NCI-H446 (cell line): ENCODE data around the gene TBC1D8.
"Not testable (repeated sequence)": the region's sequence is repeated elsewhere in the genome, so short reads cannot be mapped to it uniquely, and the experiment has no call there.

Experiments used
- DNase-seq, 2 experiments: peaks; one replicate each; lab custom pipeline; 2025; lab: John Stamatoyannopoulos, UW

TBC1D8 gene

DNA sequence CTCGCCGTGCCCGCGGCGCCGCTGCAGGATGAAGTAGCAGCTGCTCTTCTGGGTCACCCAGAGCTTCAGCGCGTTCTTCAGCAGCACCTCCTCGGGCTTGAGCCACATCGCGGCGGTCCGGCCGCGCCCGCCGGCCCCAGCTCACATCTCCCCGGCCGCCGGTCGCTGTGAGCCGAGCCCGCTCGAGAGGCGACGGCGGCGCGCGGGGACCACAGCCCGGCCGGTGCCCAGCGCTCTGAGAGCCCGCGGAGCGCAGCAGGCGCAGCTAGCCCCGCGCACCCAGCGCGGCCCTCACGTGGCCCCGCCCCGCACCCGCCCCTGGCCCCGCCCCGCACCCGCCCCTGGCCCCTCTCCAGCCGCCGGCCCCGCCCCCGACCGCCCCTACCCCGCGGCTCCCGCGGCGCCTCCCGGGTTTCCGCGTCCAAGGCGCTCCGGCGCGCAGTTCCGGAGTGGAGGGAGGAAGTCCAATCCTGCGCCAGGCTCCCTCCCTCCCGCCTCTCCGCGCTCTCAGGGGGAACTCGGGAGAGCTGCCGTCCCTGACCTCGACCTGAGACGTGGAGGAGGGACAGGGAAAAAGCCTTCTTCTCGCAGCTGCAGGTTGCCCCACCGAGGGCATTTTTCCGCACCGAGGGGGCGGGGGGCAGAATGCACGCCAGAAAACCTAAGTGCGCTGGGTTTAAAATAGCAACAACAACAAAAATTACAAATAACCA, at the start of gene TBC1D8:
Gene TBC1D8 (minus strand): TSS at position 237 of the 713 bp plus-strand sequence. CDS start 129 bp downstream, at position 108.
- peak; percentile 3 to 89 for DNase-seq

DNA sequence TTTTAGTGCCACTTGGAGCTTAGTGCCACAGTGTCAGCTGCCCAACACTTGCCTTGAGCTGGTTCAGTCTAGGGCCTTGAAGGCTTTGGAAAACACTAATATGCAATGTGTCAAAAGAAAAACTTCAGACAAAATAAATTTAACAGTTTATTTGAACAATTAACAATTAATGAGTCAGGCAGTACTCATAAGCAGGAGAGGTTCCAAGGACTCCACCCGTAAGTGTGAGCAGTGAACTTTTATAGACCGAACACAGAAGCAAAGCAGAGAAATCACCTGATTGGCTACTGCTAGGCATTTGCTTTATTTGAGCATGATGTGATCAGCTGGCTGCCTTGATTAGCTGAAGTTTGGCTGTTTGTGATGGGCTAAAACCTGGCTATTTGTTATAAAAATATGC, 49.5 kb upstream of the TBC1D8 start:
- no peak for DNase-seq

GRCh38 chr2:101199251-101199791, 48.1 kb upstream of the TBC1D8 start:
- no peak for DNase-seq

GRCh38 chr2:101197814-101198213, 46.6 kb upstream of the TBC1D8 start:
- DNase-seq, result no peak

DNA sequence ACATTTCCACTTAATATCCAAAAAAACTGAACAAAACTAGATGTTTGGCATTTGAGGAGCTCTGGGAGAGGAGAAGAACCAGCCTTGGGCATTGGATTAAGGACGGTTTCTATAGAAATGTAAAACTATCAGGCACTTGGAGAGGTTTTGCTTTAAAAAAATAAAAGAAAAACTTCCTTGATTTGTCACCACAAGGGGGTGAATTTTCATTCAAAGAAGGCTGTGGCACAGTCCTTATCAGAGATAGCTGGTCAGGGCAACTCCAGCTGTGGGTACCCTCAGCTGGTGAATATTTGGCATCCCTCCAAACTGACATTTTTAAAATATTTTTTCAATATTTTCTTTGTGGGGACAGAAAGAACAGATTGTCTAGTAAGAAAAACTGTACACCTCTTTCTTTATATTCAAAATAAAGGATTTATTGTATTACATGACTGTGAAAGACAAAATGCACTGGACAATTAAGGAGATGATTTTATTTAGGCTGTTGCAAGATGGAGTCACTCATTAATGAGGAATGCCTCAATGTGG, 46.1 kb upstream of the TBC1D8 start:
- DNase-seq, result no peak

DNA sequence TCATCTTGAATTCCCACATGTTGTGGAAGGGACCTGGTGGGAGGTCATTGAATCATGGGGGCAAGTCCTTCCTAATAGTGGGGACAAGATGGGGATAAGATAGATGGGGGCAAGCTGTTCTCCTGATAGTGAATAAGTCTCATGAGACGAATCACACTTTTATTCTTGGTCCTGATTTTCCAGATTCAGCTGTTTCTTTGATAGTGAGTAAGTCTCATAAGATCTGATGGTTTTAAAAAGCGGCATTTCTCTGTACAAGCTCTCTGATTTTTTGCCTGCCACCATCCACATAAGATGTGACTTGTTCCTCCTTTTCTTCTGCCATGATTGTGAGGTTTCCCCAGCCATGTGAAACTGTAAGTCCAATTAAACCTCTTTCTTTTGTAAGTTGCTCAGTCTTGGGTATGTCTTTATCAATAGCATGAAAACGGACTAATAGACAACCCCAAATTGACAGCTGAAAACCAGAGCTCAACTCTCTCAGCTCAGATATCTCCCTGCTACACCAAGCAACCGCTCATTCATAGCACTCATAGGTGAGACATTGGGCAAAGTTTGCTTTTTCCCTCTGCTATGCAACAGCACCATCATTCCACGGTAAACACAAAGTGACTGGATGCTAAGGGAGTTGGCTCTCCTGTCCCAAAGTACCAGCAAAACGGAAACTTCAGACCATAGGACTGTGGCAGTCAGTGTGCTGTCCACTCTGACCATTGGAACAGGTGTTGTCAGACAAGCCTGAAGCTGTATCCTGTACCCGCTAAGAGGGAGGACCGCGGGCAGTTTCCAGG, 44.9 kb upstream of the TBC1D8 start:
- DNase-seq, result no peak

DNA sequence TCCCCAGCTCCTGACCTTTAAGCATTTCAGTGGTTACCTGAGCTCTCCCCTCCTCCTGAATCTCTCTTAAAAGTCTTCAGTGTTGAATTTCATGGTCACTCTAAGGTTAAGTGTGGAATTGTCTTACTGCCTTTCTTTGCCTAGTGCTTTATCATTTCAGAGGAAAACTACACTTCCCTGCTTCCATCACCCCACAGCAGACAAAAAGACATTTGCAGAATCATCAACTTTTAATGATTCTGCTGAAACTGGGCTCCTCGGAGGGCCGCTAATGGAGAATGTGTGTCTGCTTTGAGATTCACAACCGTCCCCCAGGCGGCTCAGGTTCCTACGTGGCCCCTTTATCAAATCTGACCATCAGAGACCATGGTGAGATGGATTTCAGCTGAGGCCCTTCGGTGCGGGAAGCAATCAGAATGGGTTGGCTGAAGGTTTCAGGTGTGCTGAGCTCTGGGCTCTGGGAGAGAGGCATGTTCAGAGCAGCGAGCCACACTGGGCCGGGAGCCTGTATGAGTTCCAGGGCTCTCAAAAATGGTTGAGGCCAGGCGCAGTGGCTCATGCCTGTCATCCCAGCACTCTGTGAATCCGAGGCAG, 41.9 kb upstream of the TBC1D8 start:
- DNase-seq, result no peak

- DNase-seq, result no peak
Observed at GRCh38 chr2:101190747-101191516, 39.8 kb upstream of the TBC1D8 start.

- peak in 1 of 2 experiments; percentile 12 for DNase-seq
Observed at GRCh38 chr2:101188683-101189405, 37.7 kb upstream of the TBC1D8 start.

DNA sequence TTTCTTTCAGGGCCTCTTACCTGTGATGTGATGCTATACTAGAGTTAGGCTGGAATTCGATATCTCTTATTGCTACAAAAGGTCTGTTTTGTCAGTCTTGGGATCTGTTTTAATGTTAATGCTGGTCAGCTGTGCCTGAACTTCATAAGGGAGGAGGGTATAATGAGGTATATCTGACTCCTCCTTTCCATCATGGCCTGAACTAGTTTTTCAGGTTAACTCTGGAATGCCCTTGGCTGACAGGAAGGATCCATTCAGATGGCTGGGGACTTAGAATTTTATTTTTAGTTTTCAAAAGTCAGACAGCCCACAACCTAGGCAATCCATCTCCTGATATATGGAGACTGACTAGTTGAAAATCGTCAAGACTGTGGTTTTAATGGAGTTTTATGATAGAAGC, 35.9 kb upstream of the TBC1D8 start:
- no peak for DNase-seq

- no peak for DNase-seq
Observed at GRCh38 chr2:101185656-101186055, 34.5 kb upstream of the TBC1D8 start.

GRCh38 chr2:101185085-101185484, 33.9 kb upstream of the TBC1D8 start:
- no peak for DNase-seq

DNA sequence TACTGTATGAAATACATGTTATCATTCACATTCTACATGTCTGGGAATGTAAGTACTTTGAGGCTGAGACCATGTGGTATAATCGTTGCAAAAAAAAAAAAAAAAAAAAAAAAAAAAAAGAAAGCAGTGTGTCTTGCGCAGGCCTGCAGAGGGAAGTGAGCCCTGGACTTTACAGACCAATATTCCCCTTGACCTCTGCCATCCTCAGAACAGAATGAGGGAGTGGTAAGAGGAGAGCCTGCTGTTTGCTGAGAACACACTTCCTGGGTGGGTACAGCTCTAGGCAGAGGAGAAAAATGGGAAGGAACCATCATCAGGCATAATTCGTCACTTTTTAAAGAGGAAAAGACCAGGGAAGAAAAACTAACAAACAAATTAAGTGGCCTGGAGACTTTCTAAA, 28.8 kb upstream of the TBC1D8 start:
- no peak for DNase-seq

GRCh38 chr2:101176803-101177202, 25.6 kb upstream of the TBC1D8 start:
- no peak for DNase-seq

DNA sequence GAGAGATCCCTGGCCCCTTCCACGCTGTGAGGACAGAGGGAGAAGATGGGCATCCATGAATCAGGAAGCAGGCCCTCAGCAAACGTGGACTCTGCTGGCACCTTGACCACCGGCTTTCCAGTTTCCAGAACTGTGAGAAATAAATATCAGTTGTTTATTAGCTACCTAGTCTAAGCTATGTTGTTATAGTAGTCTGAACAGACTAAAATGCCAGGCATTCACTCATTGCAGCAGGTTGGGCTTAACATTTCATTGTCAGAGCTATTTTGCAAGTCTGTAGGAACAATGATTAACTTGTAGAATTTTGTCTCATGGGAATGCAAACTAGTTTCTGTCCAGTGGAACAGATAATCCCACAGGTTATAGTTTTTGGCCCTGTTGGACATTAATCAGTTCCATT, 24.8 kb upstream of the TBC1D8 start:
- DNase-seq, result no peak

GRCh38 chr2:101173707-101174295, 22.6 kb upstream of the TBC1D8 start:
- no peak for DNase-seq

GRCh38 chr2:101169822-101170221, 18.6 kb upstream of the TBC1D8 start:
- not testable (repeated sequence) for DNase-seq

DNA sequence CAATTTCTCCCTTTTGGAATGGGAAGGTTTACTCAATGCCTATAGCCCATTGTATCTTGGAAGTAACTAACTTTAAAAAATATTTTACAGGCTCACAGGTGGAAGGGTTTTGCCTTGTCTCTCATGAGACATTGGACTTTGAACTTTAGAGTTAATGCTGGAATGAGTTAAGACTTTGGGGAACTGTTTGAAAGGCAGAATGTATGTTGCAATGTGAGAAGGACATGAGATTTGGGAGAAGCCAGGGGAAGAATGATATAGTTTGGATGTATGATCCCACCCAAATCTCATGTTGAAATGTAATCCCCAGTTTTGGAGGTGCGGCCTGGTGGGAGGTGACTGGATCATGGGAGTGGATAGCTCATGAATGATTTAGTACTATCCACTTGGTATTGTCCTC, 17.5 kb upstream of the TBC1D8 start:
- no peak for DNase-seq

- DNase-seq, result not testable (repeated sequence)
Observed at GRCh38 chr2:101167532-101167931, 16.4 kb upstream of the TBC1D8 start.

DNA sequence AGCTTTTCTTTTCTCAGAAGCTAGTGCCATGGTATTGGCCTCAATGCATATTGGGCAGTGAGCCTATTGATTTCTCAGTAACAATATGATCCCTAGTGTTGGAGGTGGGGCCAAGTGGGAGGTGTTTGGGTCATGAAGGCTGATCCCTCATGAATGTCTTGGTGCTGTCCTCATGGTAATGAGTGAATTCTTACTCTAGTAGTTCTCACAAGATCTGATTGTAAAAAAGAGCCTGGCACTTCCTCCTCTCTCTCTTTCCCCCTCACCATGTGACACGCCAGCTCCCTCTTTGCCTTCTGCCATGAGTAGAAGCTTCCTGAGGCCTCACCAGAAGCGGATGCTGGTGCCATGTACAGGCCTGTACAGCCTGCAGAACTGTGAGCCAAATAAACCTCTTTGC, 12.8 kb upstream of the TBC1D8 start:
- DNase-seq, result no peak
